ENCODE data around the gene EXOC4.

The EXOC4 gene

DNA sequence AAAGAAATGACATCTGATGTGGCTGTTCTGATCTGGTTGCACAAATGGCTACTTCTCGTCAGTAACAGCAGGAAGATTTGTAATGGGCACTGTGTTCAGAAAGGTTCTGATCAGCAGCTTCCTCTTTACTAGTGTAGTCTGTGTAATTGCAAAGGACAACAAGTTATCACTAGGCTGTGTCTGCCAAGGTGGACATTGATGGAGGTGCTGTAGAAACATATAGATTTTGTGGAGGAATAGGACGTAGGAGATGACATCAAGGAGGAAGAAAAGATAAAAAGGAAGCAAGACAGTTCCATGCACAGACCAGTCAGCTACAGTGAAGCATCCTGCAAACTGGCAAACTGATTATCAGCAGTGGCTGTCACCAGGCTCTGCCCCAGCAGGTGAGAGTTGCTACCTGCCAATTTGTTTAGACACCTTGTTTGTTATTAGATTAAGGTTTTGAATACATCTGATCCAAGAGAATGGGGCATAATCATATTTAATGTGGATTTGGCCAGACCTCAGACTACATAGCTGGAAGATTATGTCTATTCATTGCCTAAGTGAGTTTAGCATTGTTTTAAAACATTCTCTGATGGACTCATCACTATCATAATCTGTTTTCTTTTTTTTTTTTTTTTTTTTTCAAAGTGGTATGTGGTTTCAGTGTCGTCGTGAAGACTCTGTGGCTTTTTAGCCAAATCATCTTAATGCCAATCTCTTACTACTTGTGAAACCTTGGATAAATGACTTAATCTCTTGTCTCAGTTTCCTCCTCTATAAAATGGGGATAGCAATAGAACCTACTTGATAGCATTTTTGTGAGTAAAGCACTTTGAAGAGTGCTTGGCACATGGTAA is 456.4 kb downstream of the EXOC4 start:
- TF ChIP-seq, protein P1, sequence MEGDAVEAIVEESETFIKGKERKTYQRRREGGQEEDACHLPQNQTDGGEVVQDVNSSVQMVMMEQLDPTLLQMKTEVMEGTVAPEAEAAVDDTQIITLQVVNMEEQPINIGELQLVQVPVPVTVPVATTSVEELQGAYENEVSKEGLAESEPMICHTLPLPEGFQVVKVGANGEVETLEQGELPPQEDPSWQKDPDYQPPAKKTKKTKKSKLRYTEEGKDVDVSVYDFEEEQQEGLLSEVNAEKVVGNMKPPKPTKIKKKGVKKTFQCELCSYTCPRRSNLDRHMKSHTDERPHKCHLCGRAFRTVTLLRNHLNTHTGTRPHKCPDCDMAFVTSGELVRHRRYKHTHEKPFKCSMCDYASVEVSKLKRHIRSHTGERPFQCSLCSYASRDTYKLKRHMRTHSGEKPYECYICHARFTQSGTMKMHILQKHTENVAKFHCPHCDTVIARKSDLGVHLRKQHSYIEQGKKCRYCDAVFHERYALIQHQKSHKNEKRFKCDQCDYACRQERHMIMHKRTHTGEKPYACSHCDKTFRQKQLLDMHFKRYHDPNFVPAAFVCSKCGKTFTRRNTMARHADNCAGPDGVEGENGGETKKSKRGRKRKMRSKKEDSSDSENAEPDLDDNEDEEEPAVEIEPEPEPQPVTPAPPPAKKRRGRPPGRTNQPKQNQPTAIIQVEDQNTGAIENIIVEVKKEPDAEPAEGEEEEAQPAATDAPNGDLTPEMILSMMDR (IDR thresholded peaks at IDR 0.05): no peak

- TF ChIP-seq, protein P1 (IDR thresholded peaks at IDR 0.05): no peak
Measured at GRCh38 chr7:133712544-133712943, 459.7 kb downstream of the EXOC4 start.

DNA sequence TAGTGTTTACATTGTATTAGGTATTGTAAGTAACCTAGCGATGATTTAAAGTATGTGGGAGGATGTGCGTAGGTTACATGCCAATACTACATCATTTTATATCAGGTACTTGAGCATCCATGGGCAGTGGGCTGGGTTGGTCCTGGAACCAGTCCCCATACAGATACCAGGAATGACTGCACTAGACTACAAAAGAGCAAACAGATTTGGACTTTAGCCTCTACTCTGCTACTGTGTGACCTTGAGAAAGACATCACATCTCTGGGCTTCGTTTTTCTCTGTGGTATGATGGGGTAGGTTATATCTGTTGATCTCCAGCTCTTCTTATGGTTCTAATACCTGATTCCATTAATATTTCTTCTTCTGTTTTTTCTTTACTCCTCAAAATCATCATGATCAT is 461.8 kb downstream of the EXOC4 start:
- TF ChIP-seq, protein P1 (IDR thresholded peaks at IDR 0.05): no peak

DNA sequence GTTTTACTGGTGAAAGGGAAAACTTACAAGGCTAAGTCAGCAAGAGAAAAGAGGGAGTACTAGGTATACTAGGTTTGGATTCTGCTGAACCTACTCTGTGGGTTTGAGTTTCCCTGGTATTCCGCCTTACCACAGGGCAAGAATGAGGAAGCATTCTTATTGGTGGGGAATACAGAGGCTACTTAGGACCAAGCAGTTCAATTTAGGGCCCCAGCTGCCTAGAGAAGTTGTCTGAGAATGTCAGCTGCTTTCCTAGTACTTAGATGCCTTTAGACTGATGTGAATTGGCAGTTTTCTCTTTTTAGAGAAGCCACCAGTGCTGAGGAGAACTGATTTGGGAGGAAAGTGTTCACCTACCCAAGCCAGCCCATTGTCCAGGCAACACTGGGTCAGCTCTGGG is 465.3 kb downstream of the EXOC4 start:
- TF ChIP-seq, protein P1 (IDR thresholded peaks at IDR 0.05): no peak

DNA sequence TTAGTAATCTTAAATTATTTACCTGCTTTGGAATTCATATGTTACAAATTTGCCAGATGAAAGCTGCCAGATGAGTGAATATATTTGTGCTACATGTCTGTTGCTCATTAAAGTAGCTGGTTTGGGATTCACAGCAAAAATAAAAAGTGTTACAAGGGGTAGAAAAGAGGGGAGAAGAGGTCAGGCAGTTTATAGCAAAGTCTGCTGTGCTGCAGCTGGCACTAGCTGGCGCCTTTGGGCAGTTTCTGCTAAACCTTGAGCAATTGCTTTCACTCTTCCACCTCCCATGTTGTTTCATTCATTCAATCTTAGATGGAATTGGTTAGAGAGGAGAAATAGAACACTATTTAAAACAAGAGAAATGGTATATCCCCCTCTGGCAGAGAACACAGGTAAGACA is 470.2 kb downstream of the EXOC4 start:
- TF ChIP-seq, protein P1 (IDR thresholded peaks at IDR 0.05): peak; percentile 40

DNA sequence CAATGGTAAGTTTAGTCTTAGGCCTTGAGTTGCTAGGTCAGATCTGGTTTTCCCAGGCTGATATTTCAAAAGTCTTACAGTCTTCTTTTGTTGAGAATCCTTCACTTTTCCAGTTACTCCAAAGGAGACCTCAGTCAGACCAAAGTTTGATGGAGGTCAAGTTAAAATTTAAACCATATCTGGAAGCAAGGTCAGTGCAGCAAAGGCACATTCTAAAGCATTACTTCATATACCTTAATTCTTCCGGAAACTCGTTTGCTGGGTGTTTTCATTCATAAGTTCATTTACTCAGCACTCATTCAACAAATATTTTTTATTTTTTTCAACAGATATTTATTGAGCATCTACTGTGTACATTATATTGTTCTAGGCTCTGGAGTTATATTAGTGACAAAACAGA is 471.3 kb downstream of the EXOC4 start:
- TF ChIP-seq, protein P1 (IDR thresholded peaks at IDR 0.05): no peak

DNA sequence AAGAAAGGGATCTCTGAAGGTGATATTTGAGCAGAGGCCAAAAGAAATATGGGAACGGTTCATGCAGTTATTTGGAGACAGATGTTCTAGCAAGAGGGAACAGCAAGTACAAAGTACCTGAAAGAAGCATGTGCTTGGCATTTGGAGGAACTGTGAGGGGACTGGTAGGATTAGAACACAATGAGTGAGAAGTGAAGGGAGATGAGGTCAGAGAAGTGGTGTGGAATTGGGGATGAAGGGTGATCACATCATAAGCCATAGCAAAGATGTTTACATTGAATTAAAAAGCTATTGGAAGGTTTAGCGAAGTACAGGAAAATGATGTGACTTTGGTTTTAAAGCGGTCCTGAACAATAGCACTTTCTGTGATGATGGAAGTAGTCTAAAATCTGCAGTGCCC is 471.8 kb downstream of the EXOC4 start:
- TF ChIP-seq, protein P1 (IDR thresholded peaks at IDR 0.05): no peak

Measured in LNCAP (cell line).